Liver (tissue), 9 donors: ENCODE results near the gene KAT7. TPM values are rescaled to one million over a fixed set of nuclear protein-coding genes. Genes with fewer than 3 reads are reported as not detected.
A peak's percentile ranks its signal among the peaks of the same experiment; 100 is the strongest.

Experiments
- DNase-seq: peaks from one replicate; pipeline ENCODE4 v3.0.0-alpha.2; 2017; ENCODE audit warnings: low spot score
- H3K27ac ChIP-seq, 2 donors: one replicate each; pipeline ENCODE4 v1.7.0; 2013; ENCODE audit warnings: inconsistent platforms in 2 of 2, low read length in 2 of 2, control low read depth in 1 of 2, low read depth in 1 of 2, mild to moderate bottlenecking in 1 of 2
- H3K27me3 ChIP-seq, 4 donors: one replicate each; pipeline versions ENCODE4 v1.6.1 to v1.7.0; 2013; ENCODE audit warnings: low read length in 3 of 4, inconsistent platforms in 1 of 4, mild to moderate bottlenecking in 1 of 4, moderate library complexity in 1 of 4; ENCODE audit not compliant: control insufficient read depth in 4 of 4, insufficient read depth in 4 of 4
- H3K36me3 ChIP-seq, 4 donors: one replicate each; pipeline versions ENCODE4 v1.6.1 to v1.7.0; 2013; ENCODE audit warnings: low read length in 3 of 4, mild to moderate bottlenecking in 3 of 4, low read depth in 1 of 4, moderate library complexity in 1 of 4; ENCODE audit not compliant: control insufficient read depth in 4 of 4, insufficient read depth in 3 of 4
- H3K4me1 ChIP-seq, 4 donors: one replicate each; pipeline versions ENCODE4 v1.6.1 to v1.7.0; 2013; ENCODE audit warnings: low read length in 3 of 4, mild to moderate bottlenecking in 3 of 4, moderate library complexity in 1 of 4; ENCODE audit not compliant: control insufficient read depth in 4 of 4, insufficient read depth in 4 of 4
- H3K4me3 ChIP-seq, 3 donors: one replicate each; pipeline versions ENCODE4 v1.6.1 to v1.7.0; 2013; ENCODE audit warnings: low read length in 3 of 3, control low read depth in 1 of 3, low read depth in 1 of 3, mild to moderate bottlenecking in 1 of 3
- H3K9ac ChIP-seq, 2 donors: one replicate each; pipeline ENCODE4 v1.7.0; 2013; ENCODE audit warnings: low read length in 2 of 2, mild to moderate bottlenecking in 2 of 2, moderate library complexity in 2 of 2, control low read depth in 1 of 2, low read depth in 1 of 2
- H3K9me3 ChIP-seq, 4 donors: one replicate each; pipeline versions ENCODE4 v1.6.1 to v1.7.0; 2013; ENCODE audit warnings: low read length in 3 of 4; ENCODE audit not compliant: control insufficient read depth in 4 of 4
- CTCF ChIP-seq: fragments of 150-350 bp; IDR thresholded peaks from 2 replicates; pipeline ENCODE4 v1.5.1; 2017; ENCODE audit warnings: improper control_type of control experiment, low read depth, low read length; ENCODE audit not compliant: missing input control
- EGR1 ChIP-seq, 2 donors: IDR thresholded peaks; 2 replicates each; pipeline ENCODE4 v1.6.1; 2016 to 2018; ENCODE audit warnings: antibody characterized with exemption in 2 of 2, low read depth in 2 of 2
- FOXA1 ChIP-seq: IDR thresholded peaks from 2 replicates; pipeline ENCODE4 v1.6.1; 2016; ENCODE audit warnings: antibody characterized with exemption
- FOXA2 ChIP-seq: IDR thresholded peaks from 2 replicates; pipeline ENCODE4 v1.6.1; 2016; ENCODE audit warnings: antibody characterized with exemption
- GABPA ChIP-seq, 2 donors: IDR thresholded peaks in 1 of 2; conservative IDR thresholded peaks in 1 of 2; 2 replicates each; pipeline ENCODE4 v1.6.1; 2016; ENCODE audit warnings: antibody characterized with exemption in 2 of 2, mild to moderate bottlenecking in 1 of 2, moderate library complexity in 1 of 2
- HNF4A ChIP-seq, 2 donors: conservative IDR thresholded peaks; 2 replicates each; pipeline ENCODE4 v1.6.1; 2016; ENCODE audit warnings: antibody characterized with exemption in 2 of 2, mild to moderate bottlenecking in 2 of 2
- HNF4G ChIP-seq: IDR thresholded peaks from 2 replicates; pipeline ENCODE4 v1.6.1; 2016; ENCODE audit warnings: antibody characterized with exemption
- MAX ChIP-seq: IDR thresholded peaks from 2 replicates; pipeline ENCODE4 v1.6.1; 2016; ENCODE audit warnings: antibody characterized with exemption
- NR2F2 ChIP-seq: IDR thresholded peaks from 2 replicates; pipeline ENCODE4 v1.6.1; 2016; ENCODE audit warnings: antibody characterized with exemption
- RAD21 ChIP-seq, 2 donors: IDR thresholded peaks; 2 replicates each; pipeline ENCODE4 v1.6.1; 2016; ENCODE audit warnings: antibody characterized with exemption in 2 of 2, mild to moderate bottlenecking in 2 of 2
- RXRA ChIP-seq, 2 donors: IDR thresholded peaks; 2 replicates each; pipeline ENCODE4 v1.6.1; 2017 to 2018; ENCODE audit warnings: antibody characterized with exemption in 2 of 2, mild to moderate bottlenecking in 1 of 2
- SP1 ChIP-seq: IDR thresholded peaks from 2 replicates; pipeline ENCODE4 v1.6.1; 2018; ENCODE audit warnings: antibody characterized with exemption, mild to moderate bottlenecking
- TAF1 ChIP-seq: conservative IDR thresholded peaks from 2 replicates; pipeline ENCODE4 v1.6.1; 2016; ENCODE audit warnings: antibody characterized with exemption, mild to moderate bottlenecking
- YY1 ChIP-seq: IDR thresholded peaks from 2 replicates; pipeline ENCODE4 v1.6.1; 2016; ENCODE audit warnings: antibody characterized with exemption, mild to moderate bottlenecking
- ZBTB33 ChIP-seq: IDR thresholded peaks from 2 replicates; pipeline ENCODE4 v1.6.1; 2016; ENCODE audit warnings: antibody characterized with exemption
- WGBS: extraction: QIAGEN DNeasy Blood & Tissue Kit; methylation state at CpG from one replicate; pipeline ENCODE4 v1.1.7; 2013; 5-methylcytosine and 5-hydroxymethylcytosine counted together
- polyA plus RNA-seq, 2 donors: library from polyadenylated mRNA; stranded (reverse) in 1 of 2; unstranded in 1 of 2; fragments of 200-250 nt in 1 of 2; fragments of >200 nt in 1 of 2; fragmentation: Nextera tagmentation in 1 of 2; extraction: Ambion mirVana in 1 of 2; gene quantifications; one replicate each; pipeline versions ENCODE4 v1.2.1 to v1.2.3, GENCODE V29; 2013 to 2015
- total RNA-seq, 2 donors: library from RNA; depleted of rRNA; stranded (reverse); fragments of >200 nt; gene quantifications; one replicate each; pipeline ENCODE4 v1.2.3, GENCODE V29; 2014
- TF ChIP-seq, protein P1 (sequence below): IDR thresholded peaks from 2 replicates; pipeline ENCODE4 v1.6.1; 2016; ENCODE audit warnings: antibody characterized with exemption, mild to moderate bottlenecking
- donor health status: healthy.
- donor health status: healthy.
- donor health status: healthy.
- donor health status: healthy.
- donor health status: healthy.

KAT7 gene
- total and polyA plus RNA-seq, 4 donors: 6.1 to 24.2 (median 12.6) TPM

DNA sequence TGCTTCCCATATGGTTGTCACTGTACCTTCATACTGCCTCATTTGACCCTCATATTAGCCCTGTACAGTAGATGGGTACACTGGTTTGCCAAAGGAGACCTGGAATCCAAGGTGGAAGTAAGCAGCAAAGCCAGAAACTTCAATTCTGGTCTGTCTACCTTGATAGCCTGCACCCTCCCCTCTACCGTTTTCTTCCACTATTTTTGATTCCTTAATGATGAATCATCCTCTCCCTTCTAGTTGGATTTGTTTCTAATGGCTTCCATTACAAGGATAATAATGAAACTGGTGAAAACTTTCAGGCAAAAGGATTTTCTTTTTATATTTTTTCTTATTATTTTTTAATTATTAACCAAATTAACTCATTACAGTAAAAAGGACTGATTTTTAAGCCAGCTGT is 42.1 kb downstream of the KAT7 start:
- H3K36me3 ChIP-seq: peaks cover 11 to 52% (median 35%) of the 10 kb centered on the region in 4 donors
- H3K27me3 ChIP-seq: no peaks in the 10 kb centered on the region
- H3K4me3 ChIP-seq: no peak overlapping the region
- H3K27ac ChIP-seq: no peak overlapping the region
- H3K4me1 ChIP-seq: peaks cover 0 to 4% (median 1%) of the 10 kb centered on the region in 4 donors
- WGBS: 88% methylated on average over 1 of the region's 1 CpG
- no peak overlapping the region for H3K9ac ChIP-seq
- H3K9me3 ChIP-seq: no peaks in the 10 kb centered on the region
- TF ChIP-seq FOXA1 (no peak), TAF1 (no peak), ZBTB33 (no peak), MAX (no peak), RXRA (IDR thresholded peaks at IDR 0.05) (no peak)
- DNase-seq: no peak

DNA sequence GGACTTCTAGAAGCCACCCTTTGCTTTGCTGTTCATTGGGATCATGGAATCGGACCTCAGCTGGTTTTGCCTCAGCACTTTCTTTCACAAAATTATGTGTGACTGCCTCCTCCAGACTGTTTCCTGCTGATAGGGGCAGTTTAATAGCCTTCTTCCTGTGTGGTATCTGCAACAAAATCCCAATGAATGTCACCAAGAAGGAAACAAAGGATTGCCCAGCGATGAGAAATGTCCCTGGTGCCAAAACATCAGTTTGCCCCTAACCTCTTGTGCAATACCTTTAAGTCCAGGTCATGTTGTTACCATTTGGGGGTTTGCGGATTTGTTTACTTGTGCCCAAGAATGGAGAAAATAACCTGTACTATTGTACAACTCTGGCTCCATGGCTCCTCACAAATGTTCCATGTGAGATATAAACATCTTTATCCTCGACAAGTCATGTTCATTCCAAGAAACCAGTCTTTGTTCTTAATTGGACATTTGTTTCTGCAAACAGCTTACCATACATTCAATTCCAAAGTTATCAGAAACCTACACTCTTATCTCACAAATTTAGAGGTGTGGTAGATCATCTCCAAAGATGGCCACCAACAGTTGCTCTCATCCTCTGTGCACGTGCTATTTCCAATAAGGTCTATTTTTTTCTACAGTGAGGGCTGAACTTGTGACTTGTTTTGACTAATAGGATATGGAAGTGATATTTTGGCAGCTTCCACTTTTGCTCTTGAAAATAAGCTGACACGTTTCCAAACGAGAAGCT is 44.5 kb downstream of the KAT7 start:
- no peak for DNase-seq
- Histone ChIP-seq H3K27ac (no peak overlapping the region), H3K27me3 (no peaks in the 10 kb centered on the region), H3K4me3 (no peak overlapping the region), H3K36me3 (peaks cover 5 to 28% (median 17%) of the 10 kb centered on the region in 4 donors), H3K4me1 (peaks cover 0 to 9% (median 3%) of the 10 kb centered on the region in 4 donors), H3K9me3 (no peaks in the 10 kb centered on the region), H3K9ac (no peak overlapping the region)
- no peak for TF ChIP-seq RXRA (IDR thresholded peaks at IDR 0.05)
- peak; percentile 79 for TF ChIP-seq NR2F2
- no peak for TF ChIP-seq MAX
- TF ChIP-seq FOXA2: no peak
- TF ChIP-seq EGR1 (IDR thresholded peaks at IDR 0.05; ENCODE audit: low read depth in 2 of 2): no peak
- TF ChIP-seq SP1: no peak
- no peak for TF ChIP-seq HNF4A (conservative IDR thresholded peaks at IDR 0.05)
- no peak for TF ChIP-seq CTCF
- peak; percentile 66 for TF ChIP-seq YY1
- 67% methylated on average over 7 of the region's 7 CpGs for WGBS

- H3K27ac ChIP-seq: no peak overlapping the region
- no peak overlapping the region for H3K4me3 ChIP-seq
- H3K9ac ChIP-seq: no peak overlapping the region
- 97% methylated on average over 19 of the region's 19 CpGs for WGBS
- no peaks in the 10 kb centered on the region for H3K27me3 ChIP-seq
- DNase-seq: no peak
- H3K4me1 ChIP-seq: peaks cover 0 to 9% (median 3%) of the 10 kb centered on the region in 4 donors
- H3K9me3 ChIP-seq: no peaks in the 10 kb centered on the region
- peaks cover 1 to 17% (median 12%) of the 10 kb centered on the region in 4 donors for H3K36me3 ChIP-seq
- TF ChIP-seq SP1 (no peak), GABPA (IDR thresholded peaks at IDR 0.05 in 1 of 2, conservative IDR thresholded peaks at IDR 0.05 in 1 of 2) (no peak), MAX (no peak), RAD21 (IDR thresholded peaks at IDR 0.05) (no peak), TAF1 (no peak), RXRA (IDR thresholded peaks at IDR 0.05) (no peak), EGR1 (IDR thresholded peaks at IDR 0.05; ENCODE audit: low read depth in 2 of 2) (no peak), HNF4G (no peak), FOXA2 (no peak), HNF4A (conservative IDR thresholded peaks at IDR 0.05) (no peak)
- TF ChIP-seq, protein P1, sequence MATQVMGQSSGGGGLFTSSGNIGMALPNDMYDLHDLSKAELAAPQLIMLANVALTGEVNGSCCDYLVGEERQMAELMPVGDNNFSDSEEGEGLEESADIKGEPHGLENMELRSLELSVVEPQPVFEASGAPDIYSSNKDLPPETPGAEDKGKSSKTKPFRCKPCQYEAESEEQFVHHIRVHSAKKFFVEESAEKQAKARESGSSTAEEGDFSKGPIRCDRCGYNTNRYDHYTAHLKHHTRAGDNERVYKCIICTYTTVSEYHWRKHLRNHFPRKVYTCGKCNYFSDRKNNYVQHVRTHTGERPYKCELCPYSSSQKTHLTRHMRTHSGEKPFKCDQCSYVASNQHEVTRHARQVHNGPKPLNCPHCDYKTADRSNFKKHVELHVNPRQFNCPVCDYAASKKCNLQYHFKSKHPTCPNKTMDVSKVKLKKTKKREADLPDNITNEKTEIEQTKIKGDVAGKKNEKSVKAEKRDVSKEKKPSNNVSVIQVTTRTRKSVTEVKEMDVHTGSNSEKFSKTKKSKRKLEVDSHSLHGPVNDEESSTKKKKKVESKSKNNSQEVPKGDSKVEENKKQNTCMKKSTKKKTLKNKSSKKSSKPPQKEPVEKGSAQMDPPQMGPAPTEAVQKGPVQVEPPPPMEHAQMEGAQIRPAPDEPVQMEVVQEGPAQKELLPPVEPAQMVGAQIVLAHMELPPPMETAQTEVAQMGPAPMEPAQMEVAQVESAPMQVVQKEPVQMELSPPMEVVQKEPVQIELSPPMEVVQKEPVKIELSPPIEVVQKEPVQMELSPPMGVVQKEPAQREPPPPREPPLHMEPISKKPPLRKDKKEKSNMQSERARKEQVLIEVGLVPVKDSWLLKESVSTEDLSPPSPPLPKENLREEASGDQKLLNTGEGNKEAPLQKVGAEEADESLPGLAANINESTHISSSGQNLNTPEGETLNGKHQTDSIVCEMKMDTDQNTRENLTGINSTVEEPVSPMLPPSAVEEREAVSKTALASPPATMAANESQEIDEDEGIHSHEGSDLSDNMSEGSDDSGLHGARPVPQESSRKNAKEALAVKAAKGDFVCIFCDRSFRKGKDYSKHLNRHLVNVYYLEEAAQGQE: no peak
Observed at GRCh38 chr17:49834118-49834743, 45.8 kb downstream of the KAT7 start.
